Activated naive CD4-positive, alpha-beta T cell treated with anti-CD3 and anti-CD28 coated beads, Interleukin-2, amount 50 U/mL, for 24 hours (primary cell): ENCODE data around the gene RRN3.
"Not testable (repeated sequence)": the region's sequence is repeated elsewhere in the genome, so short reads cannot be mapped to it uniquely, and the experiment has no call there.

ENCODE experiments used
- H3K27ac Mint-ChIP-seq: one replicate; pipeline ENCODE4 v1.8.0; 2021; ENCODE audit warnings: mild to moderate bottlenecking, mixed read lengths
- H3K27me3 Mint-ChIP-seq: one replicate; pipeline ENCODE4 v1.8.0; 2021; ENCODE audit warnings: mixed read lengths
- H3K36me3 Mint-ChIP-seq: one replicate; pipeline ENCODE4 v1.8.0; 2021; ENCODE audit warnings: mixed read lengths
- H3K4me1 Mint-ChIP-seq: one replicate; pipeline ENCODE4 v1.8.0; 2021; ENCODE audit warnings: mixed read lengths
- H3K4me3 Mint-ChIP-seq: one replicate; pipeline ENCODE4 v1.8.0; 2021; ENCODE audit warnings: mild to moderate bottlenecking, mixed read lengths
- H3K9me3 Mint-ChIP-seq: one replicate; pipeline ENCODE4 v1.8.0; 2021; ENCODE audit warnings: mixed read lengths

Gene RRN3

GRCh38 chr16:15130256-15130932 lies 36.3 kb upstream of the RRN3 start:
- H3K9me3 Mint-ChIP-seq, H3K27ac Mint-ChIP-seq: not testable (repeated sequence)

GRCh38 chr16:15127641-15128425 lies 33.8 kb upstream of the RRN3 start:
- not testable (repeated sequence) for H3K27ac Mint-ChIP-seq, H3K9me3 Mint-ChIP-seq, H3K4me1 Mint-ChIP-seq, H3K4me3 Mint-ChIP-seq, H3K27me3 Mint-ChIP-seq, H3K36me3 Mint-ChIP-seq

More at GRCh38 chr16:15130256-15130932, 36.3 kb upstream of the RRN3 start:
- H3K4me1 Mint-ChIP-seq, H3K4me3 Mint-ChIP-seq, H3K36me3 Mint-ChIP-seq, H3K27me3 Mint-ChIP-seq: not testable (repeated sequence)

GRCh38 chr16:15100372-15100987 lies 6.4 kb upstream of the RRN3 start:
- H3K27ac Mint-ChIP-seq = not testable (repeated sequence)

GRCh38 chr16:15099366-15099909 lies 5.4 kb upstream of the RRN3 start:
- H3K9me3 Mint-ChIP-seq, H3K27ac Mint-ChIP-seq, H3K27me3 Mint-ChIP-seq, H3K4me3 Mint-ChIP-seq, H3K4me1 Mint-ChIP-seq, H3K36me3 Mint-ChIP-seq: not testable (repeated sequence)

More at GRCh38 chr16:15100372-15100987, 6.4 kb upstream of the RRN3 start:
- H3K4me1 Mint-ChIP-seq, H3K9me3 Mint-ChIP-seq, H3K27me3 Mint-ChIP-seq, H3K4me3 Mint-ChIP-seq, H3K36me3 Mint-ChIP-seq: not testable (repeated sequence)

GRCh38 chr16:15096583-15096972 lies 2.5 kb upstream of the RRN3 start:
- peaks cover 22% of the 10 kb centered on the region for H3K4me1 Mint-ChIP-seq
- H3K4me3 Mint-ChIP-seq = peak overlapping the region; percentile 33
- H3K27me3 Mint-ChIP-seq, H3K27ac Mint-ChIP-seq, H3K9me3 Mint-ChIP-seq, H3K36me3 Mint-ChIP-seq: not testable (repeated sequence)

- not testable (repeated sequence) for H3K27me3 Mint-ChIP-seq, H3K36me3 Mint-ChIP-seq, H3K9me3 Mint-ChIP-seq
- peak overlapping the region; percentile 98 for H3K4me3 Mint-ChIP-seq
- peaks cover 30% of the 10 kb centered on the region for H3K4me1 Mint-ChIP-seq
- peak overlapping the region; percentile 98 for H3K27ac Mint-ChIP-seq
Observed at GRCh38 chr16:15093571-15093954, 509 bp downstream of the RRN3 start.

GRCh38 chr16:15090663-15091269 lies 3.3 kb downstream of the RRN3 start:
- H3K9me3 Mint-ChIP-seq, H3K27ac Mint-ChIP-seq, H3K27me3 Mint-ChIP-seq, H3K36me3 Mint-ChIP-seq, H3K4me3 Mint-ChIP-seq: not testable (repeated sequence)
- H3K4me1 Mint-ChIP-seq = peaks cover 39% of the 10 kb centered on the region

GRCh38 chr16:15082788-15083187 lies 11.3 kb downstream of the RRN3 start:
- not testable (repeated sequence) for H3K9me3 Mint-ChIP-seq, H3K27ac Mint-ChIP-seq, H3K4me1 Mint-ChIP-seq, H3K27me3 Mint-ChIP-seq, H3K36me3 Mint-ChIP-seq, H3K4me3 Mint-ChIP-seq

- H3K27me3 Mint-ChIP-seq, H3K4me1 Mint-ChIP-seq, H3K27ac Mint-ChIP-seq, H3K9me3 Mint-ChIP-seq, H3K4me3 Mint-ChIP-seq: not testable (repeated sequence)
- H3K36me3 Mint-ChIP-seq = peaks cover 11% of the 10 kb centered on the region
Observed at GRCh38 chr16:15080883-15081282, 13.2 kb downstream of the RRN3 start.

GRCh38 chr16:15076161-15076560 lies 17.9 kb downstream of the RRN3 start:
- Mint-ChIP-seq H3K36me3 (peaks cover 18% of the 10 kb centered on the region), H3K27ac (peak overlapping the region; percentile 74)
- H3K4me1 Mint-ChIP-seq, H3K4me3 Mint-ChIP-seq, H3K27me3 Mint-ChIP-seq, H3K9me3 Mint-ChIP-seq: not testable (repeated sequence)

GRCh38 chr16:15073101-15073500 lies 21.0 kb downstream of the RRN3 start:
- Mint-ChIP-seq H3K27ac (no peak overlapping the region), H3K27me3 (no peaks in the 10 kb centered on the region), H3K4me3 (no peak overlapping the region), H3K9me3 (no peaks in the 10 kb centered on the region), H3K4me1 (peaks cover 8% of the 10 kb centered on the region), H3K36me3 (peaks cover 15% of the 10 kb centered on the region)

GRCh38 chr16:15071916-15072769 lies 21.9 kb downstream of the RRN3 start:
- H3K4me1 Mint-ChIP-seq, H3K4me3 Mint-ChIP-seq, H3K27ac Mint-ChIP-seq, H3K27me3 Mint-ChIP-seq, H3K9me3 Mint-ChIP-seq: not testable (repeated sequence)
- H3K36me3 Mint-ChIP-seq = peaks cover 15% of the 10 kb centered on the region

GRCh38 chr16:15071013-15071412 lies 23.1 kb downstream of the RRN3 start:
- H3K9me3 Mint-ChIP-seq, H3K27me3 Mint-ChIP-seq, H3K4me1 Mint-ChIP-seq, H3K4me3 Mint-ChIP-seq, H3K27ac Mint-ChIP-seq: not testable (repeated sequence)
- H3K36me3 Mint-ChIP-seq = peaks cover 13% of the 10 kb centered on the region

GRCh38 chr16:15066690-15067089 lies 27.4 kb downstream of the RRN3 start:
- H3K4me1 Mint-ChIP-seq, H3K27me3 Mint-ChIP-seq, H3K9me3 Mint-ChIP-seq, H3K27ac Mint-ChIP-seq, H3K4me3 Mint-ChIP-seq: not testable (repeated sequence)
- H3K36me3 Mint-ChIP-seq = peaks cover 13% of the 10 kb centered on the region

GRCh38 chr16:15065961-15066360 lies 28.1 kb downstream of the RRN3 start:
- not testable (repeated sequence) for H3K9me3 Mint-ChIP-seq, H3K27ac Mint-ChIP-seq, H3K4me1 Mint-ChIP-seq

More at GRCh38 chr16:15065961-15066360, 28.1 kb downstream of the RRN3 start:
- not testable (repeated sequence) for H3K27me3 Mint-ChIP-seq, H3K4me3 Mint-ChIP-seq
- H3K36me3 Mint-ChIP-seq = peaks cover 13% of the 10 kb centered on the region
